KBM-7 (cell line): ENCODE data around the gene MINK1.
"Not testable (repeated sequence)": the region's sequence is repeated elsewhere in the genome, so short reads cannot be mapped to it uniquely, and the experiment has no call there.

Experiments used
- DNase-seq: peaks from one replicate; pipeline ENCODE4 v3.0.0-alpha.2; 2015
- in situ Hi-C: fragments of 300-500 bp; cut with MboI; formaldehyde crosslinking; loops from 2 replicates; pipeline ENCODE4 v1.14.3; 2020; ENCODE audit warnings: low sequenced_read_pairs, low pct_unique_long_range_greater_than_20kb, mixed read lengths

Gene MINK1

DNA sequence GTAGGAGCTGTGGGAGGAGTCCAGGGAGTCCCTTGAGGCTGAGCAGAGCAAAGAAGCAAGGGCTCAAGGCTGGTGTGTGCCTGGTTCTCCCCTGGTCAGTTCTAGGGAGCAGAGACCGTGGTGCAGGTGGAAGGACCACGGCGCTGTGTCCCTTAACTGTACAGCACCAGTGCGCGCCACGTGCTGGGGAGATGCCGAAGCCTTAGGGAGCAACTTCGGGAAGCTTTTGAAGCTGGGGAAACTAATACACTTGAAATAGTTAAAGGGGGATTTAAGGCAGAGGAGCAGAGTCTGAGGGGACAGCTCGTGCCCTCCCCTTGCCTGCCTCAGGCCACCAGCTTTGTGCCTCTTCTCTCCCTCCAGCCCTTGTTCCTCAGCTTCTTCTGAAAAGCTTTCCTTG is 27.5 kb downstream of the MINK1 start:
- no peak for DNase-seq
- in situ Hi-C loops: no loop called here

DNA sequence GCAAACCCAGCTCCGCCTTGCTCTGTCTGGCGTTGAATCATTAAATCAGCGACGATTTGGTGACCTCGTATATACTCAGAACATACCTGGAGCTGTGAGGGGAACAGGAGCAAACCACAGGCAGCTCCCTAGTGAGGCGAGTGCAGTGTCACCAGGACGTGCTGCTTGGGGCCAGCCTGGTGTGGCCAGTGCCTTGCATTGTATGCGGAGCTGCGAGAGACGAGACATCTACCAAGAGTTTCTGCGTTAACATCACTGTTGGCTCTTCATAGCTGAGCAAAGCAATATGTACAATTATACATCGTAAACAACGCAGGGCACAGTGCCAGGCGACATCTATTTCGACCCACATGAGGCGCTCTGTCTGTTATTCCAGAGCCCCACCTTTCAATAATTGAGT is 27.9 kb downstream of the MINK1 start:
- no peak for DNase-seq
- in situ Hi-C loops: no loop called here

DNA sequence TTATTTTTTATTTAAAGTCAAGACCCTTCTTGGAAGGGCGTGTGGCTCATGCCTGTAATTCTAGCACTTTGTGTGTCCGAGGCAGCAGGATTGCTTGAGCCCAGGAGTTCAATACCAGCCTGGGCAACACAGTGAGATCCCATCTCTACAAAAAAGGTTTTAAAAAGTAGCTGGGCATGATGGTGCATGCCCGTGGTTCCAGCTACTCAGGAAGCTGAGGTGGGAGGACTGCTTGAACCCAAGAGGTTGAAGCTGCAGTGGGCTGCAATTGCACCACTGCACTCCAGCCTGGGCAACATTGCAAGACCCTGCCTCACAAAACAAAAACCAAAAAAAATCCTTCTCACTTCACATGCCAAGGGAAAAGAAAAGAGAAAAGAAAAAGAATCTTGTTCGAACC is 29.6 kb downstream of the MINK1 start:
- in situ Hi-C loops: no loop called here
- DNase-seq: no peak

DNA sequence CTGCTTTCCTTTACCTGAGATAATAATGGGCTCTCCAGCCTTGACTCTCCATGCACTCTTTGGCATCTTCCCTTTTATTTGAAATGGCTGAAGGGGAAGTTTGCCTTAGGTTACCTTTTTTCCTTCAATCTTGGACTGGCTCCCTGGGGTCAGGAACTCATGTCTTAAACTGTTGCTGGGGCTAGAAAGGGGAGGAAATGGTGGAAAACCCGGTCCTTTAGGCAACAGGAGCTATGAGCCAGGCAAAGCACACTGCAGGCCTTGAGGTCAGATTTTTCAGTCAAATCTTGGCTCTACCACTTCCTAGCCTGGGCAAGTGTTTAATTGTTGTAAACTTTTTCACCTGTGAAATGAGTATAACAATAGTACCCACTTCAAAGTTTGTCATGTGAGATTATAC is 30.2 kb downstream of the MINK1 start:
- no peak for DNase-seq
- in situ Hi-C loops: no loop called here

DNA sequence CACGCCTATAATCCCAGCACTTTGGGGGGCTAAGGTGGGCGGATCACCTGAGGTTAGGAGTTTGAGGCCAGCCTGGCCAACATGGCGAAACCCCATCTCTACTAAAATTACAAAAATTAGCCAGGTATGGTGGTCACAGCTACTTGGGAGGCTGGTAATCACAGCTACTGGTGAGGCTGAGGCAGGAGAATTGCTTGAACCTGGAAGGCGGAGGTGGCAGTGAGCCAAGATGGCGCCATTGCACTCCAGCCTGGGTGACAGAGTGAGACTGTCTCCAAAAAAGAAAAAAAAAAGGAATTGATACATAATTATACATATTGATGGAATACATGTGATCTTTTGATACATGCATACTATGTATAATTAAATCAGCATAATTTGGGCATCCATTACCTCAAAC is 34.4 kb downstream of the MINK1 start:
- DNase-seq, in situ Hi-C loops: not testable (repeated sequence)

DNA sequence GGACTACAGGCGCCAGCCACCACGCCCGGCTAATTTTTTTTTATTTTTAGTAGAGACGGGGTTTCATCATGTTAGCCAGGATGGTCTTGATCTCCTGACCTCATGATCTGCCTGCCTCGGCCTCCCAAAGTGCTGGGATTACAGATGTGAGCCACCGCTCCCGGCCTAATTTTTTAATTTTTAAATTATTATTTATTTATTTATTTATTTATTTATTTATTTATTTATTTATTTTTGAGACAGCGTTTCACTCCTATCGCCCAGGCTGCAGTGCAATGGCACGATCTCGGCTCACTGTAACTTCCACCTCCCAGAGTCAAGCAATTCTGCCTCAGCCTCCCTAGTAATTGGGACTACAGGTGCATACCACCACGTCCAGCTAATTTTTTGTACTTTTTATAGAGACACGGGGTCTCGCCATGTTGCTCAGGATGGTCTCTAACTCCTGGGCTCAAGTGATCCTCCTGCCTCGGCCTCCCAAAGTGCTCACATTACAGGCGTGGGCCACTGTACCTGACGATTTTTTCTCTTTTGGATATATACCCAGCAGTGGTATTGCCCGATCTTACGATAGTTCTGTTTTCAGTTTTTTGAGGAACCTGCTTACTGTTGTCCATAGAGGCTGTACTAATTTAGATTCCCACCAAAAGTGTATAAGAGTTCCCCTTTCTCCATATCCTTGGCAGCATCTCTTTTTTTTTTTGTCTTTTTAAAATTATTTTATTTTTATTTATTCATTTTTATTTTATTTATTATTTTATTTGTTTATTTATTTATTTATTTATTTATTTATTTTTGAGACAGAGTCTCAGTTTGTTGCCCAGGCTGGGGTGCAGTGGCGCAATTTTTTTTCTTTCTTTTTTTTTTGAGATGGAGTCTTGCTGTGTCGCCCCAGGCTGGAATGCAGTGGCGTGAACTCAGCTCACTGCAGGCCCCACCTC is 36.2 kb downstream of the MINK1 start:
- in situ Hi-C loops, DNase-seq: not testable (repeated sequence)

DNA sequence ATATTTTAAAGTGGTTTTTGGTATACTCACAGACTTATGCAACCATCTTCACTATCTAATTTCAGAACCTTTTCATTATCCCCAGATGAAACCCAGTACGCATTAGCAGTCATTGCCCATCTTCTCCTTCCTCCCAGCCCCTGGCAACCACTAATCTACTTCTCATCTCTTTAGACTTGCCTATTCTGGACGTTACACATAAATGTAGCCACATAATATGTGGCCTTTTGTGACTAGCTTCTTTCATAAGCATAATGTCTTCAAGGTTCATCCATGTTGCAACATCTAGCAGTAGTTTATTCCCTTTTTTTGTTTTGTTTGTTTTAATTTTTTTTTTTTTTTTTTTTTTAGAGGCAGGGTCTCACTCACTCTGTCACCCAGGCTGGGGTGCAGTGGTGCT is 37.7 kb downstream of the MINK1 start:
- in situ Hi-C loops: no loop called here
- DNase-seq: no peak

DNA sequence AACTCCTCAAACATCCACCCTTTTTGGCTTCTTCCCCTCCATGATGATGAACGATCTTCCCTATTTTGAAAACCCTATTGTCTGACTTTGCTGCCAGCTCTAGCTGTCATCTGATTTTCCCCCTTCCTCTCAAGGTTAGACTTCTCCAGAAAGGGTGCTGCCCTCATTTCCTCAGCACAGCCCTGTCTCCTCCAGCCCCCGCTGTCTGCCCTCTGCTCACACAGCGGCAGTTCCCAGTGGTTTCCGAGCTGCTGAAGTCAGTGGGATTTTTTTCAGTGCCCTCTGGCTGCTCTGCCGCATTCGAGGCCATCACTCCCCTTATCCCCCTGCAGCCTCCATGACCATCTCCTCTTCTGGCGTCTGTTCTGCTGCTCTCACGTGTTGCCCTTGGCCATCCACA is 39.6 kb downstream of the MINK1 start:
- DNase-seq: no peak
- in situ Hi-C loops: no loop called here

DNA sequence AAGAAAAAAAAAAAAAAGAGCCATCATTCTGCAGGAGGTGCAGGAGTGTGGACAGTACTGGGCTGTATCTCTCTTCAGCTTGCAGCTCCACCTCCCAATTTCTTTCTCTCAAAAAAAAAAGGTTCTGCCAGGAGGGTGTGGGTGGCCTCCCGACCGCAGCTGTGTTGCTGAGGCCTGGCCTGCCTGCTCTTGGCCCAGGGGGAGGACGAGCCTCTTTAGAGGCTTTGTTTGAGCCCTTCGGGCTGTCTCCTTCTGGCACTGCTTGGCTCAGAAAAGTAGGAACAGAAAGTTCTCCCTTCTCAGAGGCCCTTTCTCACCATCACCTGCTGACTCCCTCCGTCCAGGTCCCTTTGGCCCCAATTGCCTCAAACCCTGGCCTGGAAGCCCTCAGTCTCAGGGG is 43.9 kb downstream of the MINK1 start:
- in situ Hi-C loops: loop anchor here (25.0 kb wide), 1 partner anchor 290 kb away; the partner anchor contains the start of gene SMTNL2
- DNase-seq: no peak

DNA sequence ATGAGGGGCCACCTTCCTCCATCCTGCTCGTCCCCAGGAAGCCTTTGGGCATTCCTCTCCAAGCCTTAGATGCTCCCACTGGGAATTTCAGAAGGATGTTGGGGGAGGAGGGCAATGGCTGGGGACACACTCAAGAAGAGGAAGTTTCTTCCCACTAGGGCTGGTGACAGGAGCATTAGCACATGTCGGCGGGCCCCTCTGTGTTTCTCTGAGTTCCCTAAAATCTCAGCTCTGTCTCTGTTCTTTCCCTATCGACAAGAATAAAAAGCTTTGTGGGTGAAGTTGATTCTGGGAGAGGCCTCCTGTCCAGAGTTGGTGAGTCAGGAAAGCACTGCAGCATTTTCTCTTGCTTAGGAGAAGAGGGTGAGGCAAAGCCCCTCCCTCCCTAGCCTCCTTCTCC is 46.5 kb downstream of the MINK1 start:
- in situ Hi-C loops: loop anchor here (25.0 kb wide), 1 partner anchor 292 kb away; the partner anchor contains the start of gene SMTNL2
- DNase-seq: no peak

DNA sequence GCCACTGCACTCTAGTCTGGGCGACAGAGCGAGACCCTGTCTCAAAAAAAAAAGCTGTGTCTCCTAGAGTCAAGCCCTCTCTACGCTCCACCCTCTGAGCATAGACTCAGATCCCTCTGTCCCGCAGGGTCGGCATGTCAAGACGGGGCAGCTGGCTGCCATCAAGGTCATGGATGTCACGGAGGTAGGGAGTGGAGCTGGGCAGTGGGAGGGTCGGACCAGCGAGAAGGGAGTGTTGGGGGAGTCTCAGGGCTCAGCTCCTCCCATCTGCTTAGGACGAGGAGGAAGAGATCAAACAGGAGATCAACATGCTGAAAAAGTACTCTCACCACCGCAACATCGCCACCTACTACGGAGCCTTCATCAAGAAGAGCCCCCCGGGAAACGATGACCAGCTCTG is 47.7 kb downstream of the MINK1 start:
- no peak for DNase-seq
- in situ Hi-C loops: loop anchor here (25.0 kb wide), 1 partner anchor 294 kb away; the partner anchor contains the start of gene SMTNL2

DNA sequence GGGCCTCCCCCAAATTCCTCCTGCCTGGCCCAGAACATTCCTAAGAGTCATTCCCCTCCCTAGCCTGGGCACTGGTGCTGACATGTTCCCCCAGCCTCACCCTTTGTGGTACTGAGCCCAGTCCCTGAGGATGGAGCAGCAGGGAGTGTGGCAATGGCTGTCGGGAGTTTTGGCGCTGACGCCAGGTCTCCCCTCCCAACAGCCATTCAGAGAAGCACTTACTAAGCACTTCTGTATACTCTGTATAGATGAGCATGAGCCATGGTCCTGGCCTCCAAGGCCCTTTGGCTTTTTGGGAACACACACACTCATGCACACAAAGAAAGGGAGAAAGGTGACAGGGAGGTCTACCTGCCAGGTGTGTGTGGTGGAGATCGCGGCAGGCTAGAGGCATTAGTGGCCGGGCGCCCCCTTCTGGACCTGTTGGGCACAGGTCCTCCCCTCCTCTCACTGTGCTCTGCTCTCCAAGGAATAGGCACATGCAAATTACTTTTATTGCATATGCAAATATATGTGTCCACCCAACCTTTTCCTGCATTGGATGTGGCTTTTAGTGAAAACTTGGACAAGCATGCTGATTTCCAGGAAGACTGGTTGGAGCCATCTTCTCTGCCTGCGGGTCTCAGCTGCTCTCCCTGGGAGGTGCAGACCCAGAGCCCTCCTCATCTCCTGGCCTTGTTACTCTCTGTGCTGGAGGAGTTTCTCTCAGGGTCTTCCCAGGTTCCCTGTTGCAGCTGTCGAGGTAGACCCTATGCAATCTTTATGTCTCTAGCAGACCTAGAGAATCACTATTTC is 48.8 kb downstream of the MINK1 start:
- DNase-seq: peak; percentile 63

DNA sequence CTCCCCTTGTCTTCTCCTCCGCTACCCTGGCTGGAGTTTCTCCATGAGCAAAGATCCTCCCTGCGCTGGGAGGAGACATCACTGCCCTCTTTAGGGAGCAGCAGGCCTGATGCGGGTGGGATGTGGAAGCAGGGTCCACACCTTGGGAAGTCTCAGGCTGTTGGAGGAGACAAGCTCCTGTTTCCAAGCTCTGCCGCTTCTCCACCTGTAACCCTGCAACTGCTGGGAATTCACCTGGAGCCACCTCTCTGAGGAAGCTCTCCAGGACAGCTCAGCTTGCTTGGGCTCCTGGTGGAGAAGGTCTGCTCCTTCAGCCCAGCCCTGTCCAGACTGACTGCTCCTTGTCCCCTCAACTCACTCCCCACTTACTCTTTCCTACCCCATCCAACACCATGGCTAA is 51.3 kb downstream of the MINK1 start:
- DNase-seq: no peak
- in situ Hi-C loops: loop anchor here (25.0 kb wide), 1 partner anchor 297 kb away; the partner anchor contains the start of gene SMTNL2

More for the DNA sequence above, 48.8 kb downstream of the MINK1 start:
- in situ Hi-C loops: loop anchor here (25.0 kb wide), 1 partner anchor 295 kb away; the partner anchor contains the start of gene SMTNL2

DNA sequence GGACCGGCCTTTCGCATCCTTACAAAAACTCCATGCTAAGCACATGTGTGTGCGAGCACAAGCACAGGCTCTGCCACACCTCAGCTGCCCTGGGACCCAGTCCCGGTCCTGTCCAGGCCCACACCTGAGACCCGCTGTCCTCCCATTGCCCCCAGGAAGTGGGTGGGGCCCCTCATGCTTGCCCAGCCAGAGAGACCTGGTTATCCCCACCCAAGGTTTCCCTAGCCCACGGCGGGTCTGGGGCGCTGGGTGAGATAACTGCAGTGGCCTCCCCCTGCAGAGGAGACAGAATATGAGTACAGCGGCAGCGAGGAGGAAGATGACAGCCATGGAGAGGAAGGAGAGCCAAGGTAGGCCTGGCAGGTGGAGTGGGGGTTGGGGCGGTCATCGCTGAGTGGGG is 53.7 kb downstream of the MINK1 start:
- DNase-seq: no peak
- in situ Hi-C loops: loop anchor here (25.0 kb wide), 1 partner anchor 300 kb away; the partner anchor contains the start of gene SMTNL2

DNA sequence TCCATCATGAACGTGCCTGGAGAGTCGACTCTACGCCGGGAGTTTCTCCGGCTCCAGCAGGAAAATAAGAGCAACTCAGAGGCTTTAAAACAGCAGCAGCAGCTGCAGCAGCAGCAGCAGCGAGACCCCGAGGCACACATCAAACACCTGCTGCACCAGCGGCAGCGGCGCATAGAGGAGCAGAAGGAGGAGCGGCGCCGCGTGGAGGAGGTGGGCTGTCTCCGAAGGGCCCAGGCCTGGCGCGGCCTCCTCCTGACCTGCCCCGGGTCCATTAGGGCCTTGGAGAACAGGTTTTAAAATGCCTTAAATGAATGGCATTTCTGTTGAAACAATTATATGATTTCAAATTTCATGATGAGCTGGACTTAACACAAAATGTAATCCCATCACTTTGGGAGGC is 54.4 kb downstream of the MINK1 start:
- no peak for DNase-seq
- in situ Hi-C loops: loop anchor here (25.0 kb wide), 1 partner anchor 300 kb away; the partner anchor contains the start of gene SMTNL2

DNA sequence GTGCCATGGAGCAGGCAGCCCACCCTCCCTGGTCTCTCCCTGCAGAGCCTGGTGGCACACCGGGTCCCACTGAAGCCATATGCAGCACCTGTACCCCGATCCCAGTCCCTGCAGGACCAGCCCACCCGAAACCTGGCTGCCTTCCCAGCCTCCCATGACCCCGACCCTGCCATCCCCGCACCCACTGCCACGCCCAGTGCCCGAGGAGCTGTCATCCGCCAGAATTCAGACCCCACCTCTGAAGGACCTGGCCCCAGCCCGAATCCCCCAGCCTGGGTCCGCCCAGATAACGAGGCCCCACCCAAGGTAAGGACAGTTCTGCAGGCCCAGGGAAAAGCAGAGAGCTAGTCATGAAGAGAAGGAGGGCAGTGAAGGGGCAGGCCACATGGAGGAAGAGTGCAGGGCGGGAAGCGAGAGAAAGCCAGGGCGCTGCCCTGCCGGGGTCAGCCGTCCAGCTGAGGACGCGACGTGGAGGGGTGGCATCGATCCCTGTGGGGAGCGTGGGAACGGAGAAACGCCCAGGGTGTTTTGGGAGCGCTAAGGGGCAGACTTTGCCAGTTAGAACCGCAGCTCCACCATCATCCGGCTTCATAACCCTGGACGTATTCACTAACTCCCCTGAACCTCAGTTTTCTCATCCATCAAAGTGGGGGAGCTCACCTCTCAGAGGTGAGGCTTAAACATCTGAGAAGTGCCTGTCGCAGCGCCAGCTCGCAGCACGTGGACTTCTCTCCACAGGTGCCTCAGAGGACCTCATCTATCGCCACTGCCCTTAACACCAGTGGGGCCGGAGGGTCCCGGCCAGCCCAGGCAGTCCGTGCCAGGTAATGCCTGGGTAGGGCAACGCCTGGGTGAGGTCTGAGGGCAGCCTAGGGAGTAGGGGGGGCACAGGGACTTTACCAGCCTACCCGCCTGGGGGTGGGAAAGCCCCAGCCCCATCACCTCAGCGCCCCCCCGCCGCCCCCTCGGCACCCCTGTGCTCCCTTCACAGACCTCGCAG is 58.6 kb downstream of the MINK1 start:
- DNase-seq: no peak
- in situ Hi-C loops: loop anchor here (25.0 kb wide), 1 partner anchor 304 kb away; the partner anchor contains the start of gene SMTNL2

DNA sequence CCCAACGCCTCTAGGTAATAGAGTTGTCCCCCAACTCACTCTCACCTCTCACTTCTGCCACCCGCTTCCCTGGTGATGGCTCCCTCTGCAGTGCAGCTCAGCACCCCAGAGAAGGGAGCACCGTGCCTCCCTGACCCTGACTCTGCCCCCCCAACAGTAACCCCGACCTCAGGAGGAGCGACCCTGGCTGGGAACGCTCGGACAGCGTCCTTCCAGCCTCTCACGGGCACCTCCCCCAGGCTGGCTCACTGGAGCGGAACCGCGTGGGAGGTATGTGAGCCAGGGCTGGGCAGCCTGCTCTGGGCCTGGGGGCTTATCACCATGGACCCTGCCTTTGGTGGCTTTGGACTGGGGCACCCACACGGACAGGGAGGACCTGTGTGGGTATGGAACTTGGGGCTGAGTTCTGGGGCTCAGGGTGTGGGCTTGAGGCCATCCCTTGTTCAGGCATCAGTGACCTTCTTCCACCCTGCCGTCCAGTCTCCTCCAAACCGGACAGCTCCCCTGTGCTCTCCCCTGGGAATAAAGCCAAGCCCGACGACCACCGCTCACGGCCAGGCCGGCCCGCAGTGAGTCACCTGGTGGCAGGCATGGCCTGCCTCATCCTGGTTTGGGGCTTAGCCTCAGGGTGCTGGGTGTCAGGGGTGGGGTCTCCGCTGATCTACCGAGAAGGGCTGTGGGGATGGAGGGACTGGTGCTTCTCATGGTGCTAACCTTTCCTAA is 59.5 kb downstream of the MINK1 start:
- no peak for DNase-seq
- in situ Hi-C loops: loop anchor here (25.0 kb wide), 1 partner anchor 305 kb away; the partner anchor contains the start of gene SMTNL2

DNA sequence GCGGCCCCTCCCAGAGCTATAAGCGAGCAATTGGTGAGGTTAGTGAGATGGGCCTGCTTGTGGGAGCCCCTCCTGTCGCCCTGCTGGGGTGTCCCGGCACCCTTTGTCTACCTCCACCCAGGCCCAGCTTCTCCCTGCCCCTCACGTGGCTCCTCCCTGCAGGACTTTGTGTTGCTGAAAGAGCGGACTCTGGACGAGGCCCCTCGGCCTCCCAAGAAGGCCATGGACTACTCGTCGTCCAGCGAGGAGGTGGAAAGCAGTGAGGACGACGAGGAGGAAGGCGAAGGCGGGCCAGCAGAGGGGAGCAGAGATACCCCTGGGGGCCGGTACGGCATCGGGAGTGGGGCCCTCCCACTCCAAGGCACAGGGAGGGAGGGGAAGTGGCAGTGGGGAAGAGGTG is 60.1 kb downstream of the MINK1 start:
- DNase-seq: no peak
- in situ Hi-C loops: loop anchor here (25.0 kb wide), 1 partner anchor 306 kb away; the partner anchor contains the start of gene SMTNL2
